Measurements from ENCODE around the gene SBNO2.

SBNO2 gene

DNA sequence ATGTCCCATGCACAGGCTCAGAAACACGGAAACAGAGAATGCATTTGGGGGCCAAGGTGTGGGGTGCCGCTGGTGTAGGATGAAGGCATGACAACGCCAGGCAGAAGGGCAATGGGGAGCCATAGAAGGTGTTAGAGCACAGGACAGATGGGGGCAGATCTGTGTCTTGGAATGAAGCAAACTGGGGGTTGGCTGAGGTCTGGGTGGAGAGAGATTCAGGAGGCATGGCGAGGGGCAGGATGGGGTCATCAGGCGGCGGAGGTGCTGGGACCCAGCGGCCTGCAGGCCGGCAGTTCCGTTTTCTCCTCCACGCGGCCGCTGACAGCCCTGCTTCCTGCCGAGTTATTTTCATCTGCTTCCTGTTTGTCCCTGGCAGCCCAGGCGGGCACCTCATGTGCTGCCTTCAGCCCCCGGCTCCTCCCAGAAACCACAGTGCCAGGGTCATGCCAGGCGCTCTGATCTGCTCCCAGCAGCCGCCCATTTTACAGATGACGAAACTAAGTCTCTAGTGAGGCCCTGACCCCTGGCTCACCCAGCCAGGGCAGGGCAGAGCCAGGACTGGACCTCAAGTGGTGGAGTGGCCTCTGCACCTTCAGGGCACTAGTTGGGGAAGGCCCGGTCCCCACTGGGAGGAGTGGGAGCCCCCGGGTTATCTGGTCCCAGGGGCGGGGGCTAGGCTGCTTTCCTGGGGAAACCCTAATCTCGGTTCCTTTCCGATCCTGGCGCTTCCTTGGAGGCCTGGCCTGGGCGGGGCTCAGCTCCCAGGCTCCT lies 104.9 kb downstream of the SBNO2 start:
- DNase-seq, result peak; percentile 65

DNA sequence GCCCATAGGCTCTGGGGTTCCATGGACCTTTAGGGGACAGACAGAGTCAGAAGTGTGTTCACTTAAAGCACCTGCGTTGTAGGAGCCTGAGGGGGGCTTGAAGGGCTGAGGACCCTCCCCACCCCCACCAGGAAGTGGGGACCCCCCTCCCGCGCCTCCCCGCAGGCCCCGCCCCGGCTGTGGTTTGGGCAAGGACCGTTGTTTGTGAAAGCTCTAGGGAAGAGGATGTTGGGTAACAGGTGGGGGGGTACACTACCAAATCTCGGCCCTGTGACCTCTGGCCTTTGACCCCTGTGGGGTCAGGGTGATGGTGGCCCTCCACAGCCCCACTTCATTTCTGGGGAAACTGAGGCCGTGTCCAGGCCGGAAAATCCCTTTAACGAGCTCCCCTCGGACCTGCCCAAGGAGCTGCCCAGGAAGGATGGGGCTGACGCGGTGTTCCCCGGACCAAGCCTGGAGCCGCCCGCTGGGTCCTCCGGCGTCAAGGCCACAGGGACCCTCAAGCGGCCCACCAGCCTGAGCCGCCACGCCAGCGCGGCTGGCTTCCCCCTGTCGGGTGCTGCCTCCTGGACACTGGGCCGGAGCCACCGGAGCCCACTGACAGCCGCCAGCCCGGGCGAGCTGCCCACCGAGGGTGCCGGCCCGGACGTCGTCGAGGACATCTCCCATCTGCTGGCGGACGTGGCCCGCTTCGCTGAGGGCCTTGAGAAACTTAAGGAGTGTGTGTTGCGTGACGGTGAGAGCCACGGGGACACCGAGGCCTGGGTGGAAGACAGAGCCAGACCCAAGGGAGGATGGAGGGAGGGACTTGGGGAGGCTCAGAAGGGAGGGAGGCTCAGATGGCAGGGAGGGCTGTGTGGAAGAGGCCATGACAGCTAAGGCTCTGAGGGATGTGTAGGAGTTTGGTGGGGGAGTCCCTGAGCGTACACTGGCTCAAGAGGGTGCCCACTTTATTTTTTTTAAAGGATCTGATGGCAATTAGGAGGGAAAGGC lies 105.8 kb downstream of the SBNO2 start:
- no peak for DNase-seq

- peak; percentile 50 for DNase-seq
Observed at GRCh38 chr19:1067341-1067957, 106.6 kb downstream of the SBNO2 start.

DNA sequence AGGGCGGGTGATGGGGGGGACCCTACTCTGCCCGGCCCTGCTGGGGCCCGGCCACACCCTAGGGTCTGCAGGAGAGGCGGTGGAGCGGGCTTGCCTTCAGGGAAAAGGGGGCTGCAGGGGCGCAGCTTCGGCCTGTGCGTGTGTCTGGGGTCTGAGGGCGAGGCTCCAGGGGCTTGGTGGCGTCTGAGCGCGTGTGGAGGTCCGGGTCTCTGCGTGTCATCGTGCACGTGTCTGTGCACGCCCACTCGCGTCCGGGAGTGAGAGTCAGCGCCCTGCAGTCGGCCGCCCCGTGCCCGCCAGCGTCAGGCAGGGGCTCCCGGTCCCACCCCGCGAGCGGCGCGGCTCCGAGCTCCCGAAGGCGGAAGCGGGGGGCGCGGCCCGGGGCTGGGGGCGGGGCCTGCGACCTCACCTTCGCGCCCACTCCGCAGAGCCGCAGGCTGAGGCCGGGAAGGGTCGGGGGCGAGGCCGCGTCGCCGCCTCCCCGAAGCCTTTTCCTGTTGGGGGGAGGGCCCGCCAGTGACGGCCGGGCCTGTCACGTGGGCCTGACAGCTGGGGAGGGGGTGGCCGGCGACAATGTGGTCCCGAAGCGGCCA lies 107.2 kb downstream of the SBNO2 start, which contains the start of gene ARHGAP45:
TSS of gene ARHGAP45 (plus strand) at position 420 of the 593 bp plus-strand sequence. CDS start 239 bp downstream, outside the sequence.
- peak; percentile 80 for DNase-seq

- no peak for DNase-seq
Observed at GRCh38 chr19:1066251-1066747, 107.8 kb downstream of the SBNO2 start.

GRCh38 chr19:1065606-1066109 lies 108.4 kb downstream of the SBNO2 start:
- no peak for DNase-seq

GRCh38 chr19:1064661-1065605 lies 109.1 kb downstream of the SBNO2 start:
- peak; percentile 71 for DNase-seq

- no peak for DNase-seq
Observed at GRCh38 chr19:1063909-1064660, 110.0 kb downstream of the SBNO2 start.

GRCh38 chr19:1063030-1063908 lies 110.8 kb downstream of the SBNO2 start:
- DNase-seq, result peak; percentile 87

DNA sequence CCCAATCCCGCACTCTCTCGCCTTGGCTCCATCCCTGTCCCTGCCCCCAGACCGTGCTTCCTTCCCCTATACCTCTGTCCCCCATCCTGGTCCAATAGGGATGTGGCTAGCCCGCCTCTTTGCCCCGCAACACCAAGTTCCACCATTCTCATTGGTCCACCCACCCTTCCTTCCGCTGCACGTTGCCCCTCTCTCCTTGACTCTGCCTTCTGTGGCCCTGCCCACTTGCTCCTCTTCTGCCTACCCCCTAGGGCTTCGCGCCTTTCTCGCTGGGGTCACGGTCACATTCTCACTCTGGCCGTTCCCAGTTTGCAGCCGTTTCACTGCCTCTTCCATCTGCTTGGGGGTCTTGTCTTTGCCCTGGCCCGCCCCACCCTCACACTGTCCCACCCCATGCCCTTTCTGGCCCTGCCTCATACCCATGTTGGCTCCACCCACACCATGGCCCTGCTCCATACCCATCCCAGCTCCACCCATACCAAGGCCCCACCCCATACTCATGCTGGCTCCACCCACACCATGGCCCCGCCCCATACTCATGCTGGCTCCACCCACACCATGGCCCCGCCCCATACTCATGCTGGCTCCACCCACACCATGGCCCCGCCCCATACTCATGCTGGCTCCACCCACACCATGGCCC lies 111.6 kb downstream of the SBNO2 start:
- DNase-seq, result no peak

DNA sequence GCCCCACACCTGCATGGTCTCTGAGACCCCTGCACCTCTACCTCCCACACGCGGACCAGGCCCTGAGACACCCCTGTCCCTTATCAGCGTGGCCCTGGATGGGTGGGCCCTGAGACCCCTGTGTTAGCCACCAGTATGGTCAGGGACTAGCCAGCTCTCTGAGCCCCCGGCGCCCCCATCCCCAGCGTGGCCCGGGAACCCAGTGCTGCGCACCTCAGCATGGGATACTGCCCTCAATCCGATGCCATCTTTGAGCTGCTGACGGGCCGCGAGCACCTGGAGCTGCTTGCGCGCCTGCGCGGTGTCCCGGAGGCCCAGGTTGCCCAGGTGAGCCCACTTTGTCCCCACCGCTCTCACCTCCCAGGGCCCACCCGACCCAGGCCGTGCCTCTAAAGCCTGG lies 112.1 kb downstream of the SBNO2 start:
- DNase-seq, result no peak

DNA sequence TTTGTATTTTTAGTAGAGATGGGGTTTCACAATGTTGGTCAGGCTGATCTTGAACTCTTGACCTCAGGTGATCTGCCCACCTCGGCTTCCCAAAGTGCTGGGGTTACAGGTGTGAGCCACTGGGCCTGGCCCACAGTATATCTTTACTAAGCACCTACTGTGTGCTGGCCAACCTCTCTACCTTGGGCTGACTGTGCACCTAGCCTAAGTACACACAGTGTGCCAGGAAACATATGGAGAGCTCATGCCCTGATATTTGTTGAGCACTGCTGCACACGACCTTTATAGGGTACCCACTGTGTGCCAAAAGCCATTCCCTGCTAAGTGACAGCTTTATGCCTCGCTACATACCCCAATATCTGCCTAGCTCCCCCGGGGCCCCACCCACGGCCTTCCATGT lies 113.4 kb downstream of the SBNO2 start:
- DNase-seq, result no peak

DNA sequence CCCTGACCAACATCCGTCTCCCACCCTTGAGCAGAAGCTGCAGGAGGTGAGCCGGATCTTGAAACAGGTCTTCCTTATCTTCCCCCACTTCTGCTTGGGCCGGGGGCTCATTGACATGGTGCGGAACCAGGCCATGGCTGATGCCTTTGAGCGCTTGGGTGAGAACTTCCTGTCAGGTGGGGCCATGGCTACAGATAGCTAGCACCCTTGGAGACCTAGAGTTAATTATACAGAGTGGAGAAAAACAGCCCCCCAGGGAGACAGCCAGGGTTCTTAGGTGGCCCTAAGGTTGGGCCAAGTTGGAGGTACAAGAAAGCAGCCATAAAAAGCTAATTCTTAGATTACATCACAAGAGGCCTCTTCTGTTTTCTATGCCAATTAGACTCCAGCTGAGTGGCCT lies 116.0 kb downstream of the SBNO2 start:
- DNase-seq, result no peak

All from stimulated activated CD4-positive, alpha-beta T cell treated with anti-CD3 and anti-CD28 coated beads, Interleukin-1b, Interleukin-23, amount 100 ng/mL, for 48 hours (primary cell).